HG03354 (cell line): ENCODE measurements around the gene TENT5C.

Source experiments
- ATAC-seq: cut with Tn5 transposase; IDR thresholded peaks from one replicate; pipeline ENCODE4 v1.9.1; 2021; ENCODE audit warnings: mild to moderate bottlenecking; ENCODE audit not compliant: unreplicated experiment, poor library complexity, severe bottlenecking

The TENT5C gene

GRCh38 chr1:117571496-117571895 lies 34.4 kb upstream of the TENT5C start:
- no peak for ATAC-seq

GRCh38 chr1:117572546-117572945 lies 33.3 kb upstream of the TENT5C start:
- no peak for ATAC-seq

GRCh38 chr1:117573386-117574023 lies 32.3 kb upstream of the TENT5C start:
- ATAC-seq = no peak

GRCh38 chr1:117574161-117574835 lies 31.6 kb upstream of the TENT5C start:
- ATAC-seq = no peak

- no peak for ATAC-seq
These were observed 30.1 kb upstream of the TENT5C start for GRCh38 chr1:117575586-117576225.

GRCh38 chr1:117576236-117576635 lies 29.6 kb upstream of the TENT5C start:
- ATAC-seq = no peak

GRCh38 chr1:117577191-117577885 lies 28.5 kb upstream of the TENT5C start:
- no peak for ATAC-seq

- ATAC-seq = no peak
These were observed 27.4 kb upstream of the TENT5C start for GRCh38 chr1:117578466-117578865.

GRCh38 chr1:117579221-117579906 lies 26.5 kb upstream of the TENT5C start:
- ATAC-seq = no peak

GRCh38 chr1:117580436-117580835 lies 25.4 kb upstream of the TENT5C start:
- ATAC-seq = no peak

- ATAC-seq = no peak
These were observed 25.0 kb upstream of the TENT5C start for GRCh38 chr1:117580882-117581281.

GRCh38 chr1:117581391-117581943 lies 24.4 kb upstream of the TENT5C start:
- ATAC-seq = no peak

- ATAC-seq = no peak
These were observed 23.4 kb upstream of the TENT5C start for GRCh38 chr1:117582451-117582850.

- no peak for ATAC-seq
These were observed 22.6 kb upstream of the TENT5C start for GRCh38 chr1:117583247-117583646.

GRCh38 chr1:117584181-117584580 lies 21.7 kb upstream of the TENT5C start:
- ATAC-seq = no peak

GRCh38 chr1:117585086-117585485 lies 20.8 kb upstream of the TENT5C start:
- ATAC-seq = no peak

- ATAC-seq = no peak
These were observed 19.5 kb upstream of the TENT5C start for GRCh38 chr1:117586337-117586736.

GRCh38 chr1:117586747-117587498 lies 18.9 kb upstream of the TENT5C start:
- ATAC-seq = no peak
